Fibroblast of villous mesenchyme (primary cell): ENCODE measurements around the gene PDK2. TPM values are rescaled to one million over a fixed set of nuclear protein-coding genes. Genes with fewer than 3 reads are reported as not detected.
A peak's percentile ranks its signal among the peaks of the same experiment; 100 is the strongest.

ENCODE experiments used
- DNase-seq: peaks from one replicate; pipeline ENCODE4 v3.0.0-alpha.2; 2010; ENCODE audit warnings: low read depth
- H3K4me3 ChIP-seq: 2 replicates; pipeline ENCODE4 v1.5.1; 2011; ENCODE audit warnings: low read depth, mild to moderate bottlenecking, low read length
- total RNA-seq: library from RNA; depleted of rRNA; stranded (reverse); fragments of >200 nt; gene quantifications from 2 replicates; pipeline ENCODE4 v1.2.3, GENCODE V29; 2012
- TF ChIP-seq, protein P1 (sequence below): IDR thresholded peaks from 2 replicates; pipeline ENCODE4 v1.5.1; 2012; ENCODE audit warnings: low read depth, mild to moderate bottlenecking, low read length; ENCODE audit not compliant: insufficient read depth

PDK2 gene
- total RNA-seq, 1 donor = 20.3 TPM

DNA sequence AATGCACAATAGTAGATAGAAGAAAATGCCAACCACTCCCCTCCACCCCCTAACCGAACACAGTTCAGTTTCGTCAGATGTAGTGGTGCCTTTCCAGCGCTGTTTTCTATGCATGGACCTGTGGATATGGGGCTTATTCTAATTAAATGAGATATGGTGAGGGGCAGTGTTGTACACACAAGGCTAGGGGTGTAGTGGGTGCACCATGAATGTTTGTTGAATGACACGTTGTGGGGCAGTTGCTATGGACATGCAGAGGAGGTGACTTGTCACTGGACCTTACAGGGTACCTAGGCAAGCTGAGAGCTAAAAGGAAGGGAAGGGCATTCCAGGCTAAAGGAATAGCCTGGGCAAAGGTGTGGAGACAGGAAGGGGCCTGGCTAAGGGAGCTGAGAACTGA is 3.4 kb downstream of the PDK2 start:
- no peak overlapping the region for H3K4me3 ChIP-seq
- DNase-seq = no peak
- TF ChIP-seq, protein P1, sequence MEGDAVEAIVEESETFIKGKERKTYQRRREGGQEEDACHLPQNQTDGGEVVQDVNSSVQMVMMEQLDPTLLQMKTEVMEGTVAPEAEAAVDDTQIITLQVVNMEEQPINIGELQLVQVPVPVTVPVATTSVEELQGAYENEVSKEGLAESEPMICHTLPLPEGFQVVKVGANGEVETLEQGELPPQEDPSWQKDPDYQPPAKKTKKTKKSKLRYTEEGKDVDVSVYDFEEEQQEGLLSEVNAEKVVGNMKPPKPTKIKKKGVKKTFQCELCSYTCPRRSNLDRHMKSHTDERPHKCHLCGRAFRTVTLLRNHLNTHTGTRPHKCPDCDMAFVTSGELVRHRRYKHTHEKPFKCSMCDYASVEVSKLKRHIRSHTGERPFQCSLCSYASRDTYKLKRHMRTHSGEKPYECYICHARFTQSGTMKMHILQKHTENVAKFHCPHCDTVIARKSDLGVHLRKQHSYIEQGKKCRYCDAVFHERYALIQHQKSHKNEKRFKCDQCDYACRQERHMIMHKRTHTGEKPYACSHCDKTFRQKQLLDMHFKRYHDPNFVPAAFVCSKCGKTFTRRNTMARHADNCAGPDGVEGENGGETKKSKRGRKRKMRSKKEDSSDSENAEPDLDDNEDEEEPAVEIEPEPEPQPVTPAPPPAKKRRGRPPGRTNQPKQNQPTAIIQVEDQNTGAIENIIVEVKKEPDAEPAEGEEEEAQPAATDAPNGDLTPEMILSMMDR = no peak

GRCh38 chr17:50099003-50099402 is 3.9 kb downstream of the PDK2 start:
- H3K4me3 ChIP-seq = no peak overlapping the region
- TF ChIP-seq, protein P1 = no peak
- DNase-seq = no peak

GRCh38 chr17:50100480-50100883 is 5.3 kb downstream of the PDK2 start:
- no peak for DNase-seq
- H3K4me3 ChIP-seq = no peak overlapping the region
- TF ChIP-seq, protein P1 = no peak

- TF ChIP-seq, protein P1 = no peak
- peak; percentile 33 for DNase-seq
- H3K4me3 ChIP-seq = no peak overlapping the region
These were observed 5.8 kb downstream of the PDK2 start for GRCh38 chr17:50100921-50101345.

DNA sequence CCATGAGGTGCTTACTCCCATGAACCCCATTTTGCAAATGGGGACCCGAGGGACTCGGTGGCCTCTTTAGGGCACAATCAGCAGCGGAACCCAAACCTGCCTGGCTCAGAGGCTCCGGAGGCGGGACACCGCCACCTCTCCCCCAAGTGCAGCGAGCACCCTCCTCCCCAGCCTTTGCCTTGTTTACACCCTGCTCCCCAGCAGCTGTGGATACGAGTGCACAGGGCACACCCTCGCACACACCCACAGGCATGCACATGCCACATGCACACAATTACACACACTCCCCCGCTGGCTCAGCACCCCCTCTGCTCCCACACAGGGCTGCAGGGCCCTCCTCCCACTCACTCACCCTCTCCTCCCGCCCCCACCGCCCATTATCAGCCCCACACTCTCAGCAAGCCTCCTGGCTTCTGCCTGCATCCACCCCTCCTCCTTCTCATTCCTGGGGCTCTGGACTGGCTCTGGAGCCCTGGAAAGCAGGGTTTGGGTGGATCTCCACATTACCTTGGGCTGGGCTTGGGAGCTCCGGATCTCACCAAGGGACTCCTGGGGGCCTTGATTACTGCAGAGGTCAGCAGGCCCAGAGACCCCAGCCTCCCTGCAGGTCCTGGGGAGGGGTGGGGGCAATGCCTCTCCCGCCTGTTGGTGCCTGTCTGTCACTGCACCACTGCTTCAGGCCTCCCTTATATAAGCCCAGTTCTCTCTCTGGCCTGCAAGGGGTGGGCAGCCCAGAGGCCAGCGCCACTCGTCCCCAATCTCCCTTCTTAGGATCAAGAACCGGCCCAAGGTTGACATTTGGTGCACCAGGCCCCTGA is 6.4 kb downstream of the PDK2 start:
- H3K4me3 ChIP-seq = no peak overlapping the region
- peak; percentile 67 for DNase-seq
- TF ChIP-seq, protein P1 = peak; percentile 14

DNA sequence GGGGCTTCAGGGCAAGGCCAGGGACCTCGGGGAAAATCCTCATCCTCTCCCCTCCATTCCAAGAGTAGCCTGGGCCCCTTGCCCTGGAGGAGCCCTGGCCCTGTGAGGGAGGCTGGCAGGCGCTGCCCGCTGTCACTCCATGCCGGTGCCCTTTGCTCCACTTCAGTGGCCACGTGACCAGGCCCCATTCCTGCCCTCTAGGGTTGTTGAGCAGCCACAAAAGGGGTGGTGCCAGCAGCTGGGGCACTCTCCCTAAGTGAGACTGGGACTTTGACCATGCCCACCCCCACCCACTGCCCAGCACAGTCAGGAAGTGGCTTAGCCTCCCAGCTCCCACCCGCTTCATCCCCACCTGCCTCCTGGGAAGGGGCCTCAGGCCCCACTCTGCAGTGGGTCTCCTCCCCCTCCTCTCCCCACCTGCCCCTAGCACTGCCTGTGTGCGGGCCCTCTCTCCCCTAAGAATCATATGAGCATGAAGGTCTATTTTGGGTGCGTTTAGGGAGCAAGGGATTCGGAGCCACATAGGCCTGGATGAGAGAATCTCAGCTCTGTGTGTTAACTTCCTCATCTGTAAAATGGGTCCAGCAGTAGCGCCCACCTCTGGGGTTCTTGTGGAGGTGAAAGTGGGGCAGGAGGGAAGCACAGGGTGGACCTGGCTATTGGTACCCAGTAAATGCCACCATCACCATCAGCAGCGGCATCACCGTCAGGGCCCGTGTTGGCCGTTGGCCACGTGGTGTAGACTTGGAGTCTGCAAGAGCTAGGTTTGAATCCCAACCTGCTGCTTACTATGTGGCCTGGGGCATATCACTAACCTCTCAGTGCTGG is 7.2 kb downstream of the PDK2 start:
- no peak for DNase-seq
- TF ChIP-seq, protein P1 = no peak
- no peak overlapping the region for H3K4me3 ChIP-seq
